ENCODE measurements around the gene LSM14B.

DNA sequence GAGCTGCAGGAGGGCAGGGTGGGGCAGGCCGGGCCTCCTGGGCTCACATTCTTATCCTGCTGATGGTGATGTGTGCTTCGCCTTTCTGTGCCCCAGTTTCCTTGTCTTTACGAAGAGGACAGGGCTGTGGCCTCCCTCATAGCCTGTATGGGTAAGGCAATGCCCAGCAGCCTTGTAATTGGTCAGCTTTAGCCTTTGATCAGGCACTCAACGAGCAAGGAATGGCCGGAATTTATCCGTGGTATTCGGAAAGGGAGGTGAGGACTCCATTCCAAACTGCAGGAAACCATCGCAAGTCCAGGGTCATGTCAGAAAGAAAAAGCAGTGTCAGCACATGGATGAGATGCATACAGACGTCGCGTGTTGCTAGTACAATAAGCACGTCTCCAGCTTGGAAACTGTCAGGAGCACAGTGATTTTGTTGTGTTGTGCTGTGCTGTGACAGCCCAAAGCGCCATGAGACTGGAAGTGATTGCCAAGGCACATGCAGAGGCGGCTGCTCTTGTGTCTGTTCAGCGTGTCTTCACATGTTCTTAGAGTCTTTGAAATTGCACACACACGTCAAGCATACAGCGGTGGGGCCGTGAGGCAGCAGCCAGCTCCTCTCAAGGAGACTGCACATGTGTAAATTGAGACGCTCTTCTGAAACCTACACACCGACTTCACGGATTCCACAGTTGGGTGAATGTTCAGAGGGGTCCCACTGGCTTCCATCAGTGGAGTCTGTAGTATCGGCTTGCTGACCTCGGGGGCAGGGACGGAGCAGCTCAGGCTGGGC, 27.4 kb downstream of the LSM14B start:
- TF ChIP-seq, protein P1, sequence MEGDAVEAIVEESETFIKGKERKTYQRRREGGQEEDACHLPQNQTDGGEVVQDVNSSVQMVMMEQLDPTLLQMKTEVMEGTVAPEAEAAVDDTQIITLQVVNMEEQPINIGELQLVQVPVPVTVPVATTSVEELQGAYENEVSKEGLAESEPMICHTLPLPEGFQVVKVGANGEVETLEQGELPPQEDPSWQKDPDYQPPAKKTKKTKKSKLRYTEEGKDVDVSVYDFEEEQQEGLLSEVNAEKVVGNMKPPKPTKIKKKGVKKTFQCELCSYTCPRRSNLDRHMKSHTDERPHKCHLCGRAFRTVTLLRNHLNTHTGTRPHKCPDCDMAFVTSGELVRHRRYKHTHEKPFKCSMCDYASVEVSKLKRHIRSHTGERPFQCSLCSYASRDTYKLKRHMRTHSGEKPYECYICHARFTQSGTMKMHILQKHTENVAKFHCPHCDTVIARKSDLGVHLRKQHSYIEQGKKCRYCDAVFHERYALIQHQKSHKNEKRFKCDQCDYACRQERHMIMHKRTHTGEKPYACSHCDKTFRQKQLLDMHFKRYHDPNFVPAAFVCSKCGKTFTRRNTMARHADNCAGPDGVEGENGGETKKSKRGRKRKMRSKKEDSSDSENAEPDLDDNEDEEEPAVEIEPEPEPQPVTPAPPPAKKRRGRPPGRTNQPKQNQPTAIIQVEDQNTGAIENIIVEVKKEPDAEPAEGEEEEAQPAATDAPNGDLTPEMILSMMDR (IDR thresholded peaks at IDR 0.05), result no peak
- no peak for TF ChIP-seq POLR2A (IDR thresholded peaks at IDR 0.05)

All from Peyer's patch (tissue), 4 donors.